ENCODE data around the gene DEPDC7. TPM values are rescaled to one million over a fixed set of nuclear protein-coding genes. Genes with fewer than 3 reads are reported as not detected.
A peak's percentile ranks its signal among the peaks of the same experiment; 100 is the strongest.

Gene DEPDC7
- total and polyA plus RNA-seq, 2 of the 8 experiments (the other 6 are each of a cell fraction or from before 2014, with no cell fraction given) = 3.1 to 7.6 TPM

GRCh38 chr11:33016654-33017053 lies 976 bp downstream of the DEPDC7 start:
- Histone ChIP-seq H2BK120ac (replicated peaks; ENCODE audit: low read depth, low read length) (no peak overlapping the region), H3K23me2 (ENCODE audit: low read depth, low read length) (peaks cover 5% of the 10 kb centered on the region), H3K14ac (ENCODE audit: insufficient read length) (no peak overlapping the region), H2AFZ (ENCODE audit: low read length) (no peak overlapping the region), H3K56ac (replicated peaks; ENCODE audit: insufficient read length, low read depth, low read length) (no peak overlapping the region), H3K79me2 (ENCODE audit: control insufficient read depth in 1 of 2, insufficient read depth in 2 of 2, low read length in 2 of 2) (no peaks in the 10 kb centered on the region), H3K4ac (replicated peaks; ENCODE audit: insufficient read length, low read depth, low read length) (no peak overlapping the region), H2AK5ac (ENCODE audit: low read depth, low read length) (no peak overlapping the region), H3K18ac (ENCODE audit: extremely low read depth, low read length) (no peak overlapping the region), H3K4me1 (replicated peaks in 1 of 4; ENCODE audit: control insufficient read depth in 3 of 4, insufficient read depth in 4 of 4, low read length in 3 of 4) (peaks cover 3 to 6% (median 3%) of the 10 kb centered on the region in 4 experiments; a peak in 6 of 7 replicates), H4K5ac (ENCODE audit: insufficient read length, low read depth, low read length) (no peak overlapping the region), H3K36me3 (ENCODE audit: control insufficient read depth in 2 of 4, insufficient read depth in 4 of 4, low read length in 3 of 4) (no peaks in the 10 kb centered on the region), H3K9me3 (ENCODE audit: insufficient read depth in 2 of 2, low read depth in 1 of 2, low read length in 1 of 2) (no peaks in the 10 kb centered on the region), H4K8ac (ENCODE audit: extremely low read depth, insufficient read depth, low read length) (no peak overlapping the region), H2BK5ac (ENCODE audit: low read depth, low read length) (no peak overlapping the region), H3K27me3 (replicated peaks in 1 of 4; ENCODE audit: control insufficient read depth in 3 of 4, extremely low read depth in 1 of 4, insufficient read depth in 3 of 4, low read length in 3 of 4) (peaks cover 0 to 12% (median 5%) of the 10 kb centered on the region in 4 experiments; a peak in 4 of 7 replicates), H3K4me3 (ENCODE audit: extremely low read depth in 1 of 4, insufficient read depth in 2 of 4, low read depth in 3 of 4, low read length in 4 of 4) (peak overlapping the region; percentile 49 to 70 (median 66); a peak in 6 of 8 replicates), H3K23ac (ENCODE audit: insufficient read length) (no peak overlapping the region), H4K91ac (replicated peaks; ENCODE audit: insufficient read length, low read length) (no peak overlapping the region), H3K4me2 (ENCODE audit: insufficient read depth in 1 of 2, low read depth in 2 of 2, low read length in 2 of 2) (peak overlapping the region; percentile 81 to 90), H4K20me1 (replicated peaks in 1 of 2; ENCODE audit: control insufficient read depth in 1 of 2, insufficient read depth in 2 of 2, low read length in 2 of 2) (no peaks in the 10 kb centered on the region), H3K9ac (replicated peaks in 1 of 4; ENCODE audit: extremely low read depth in 1 of 4, low read depth in 3 of 4, low read length in 3 of 4) (no peak overlapping the region; a peak in 1 of 7 replicates), H3K27ac (ENCODE audit: low read depth, low read length) (no peak overlapping the region), H2BK20ac (ENCODE audit: low read length) (no peak overlapping the region), H3K79me1 (ENCODE audit: low read depth, low read length) (no peaks in the 10 kb centered on the region), H2BK12ac (ENCODE audit: low read depth, low read length) (no peak overlapping the region), H2BK15ac (ENCODE audit: low read length) (no peak overlapping the region)
- CTCF ChIA-PET (ENCODE audit: partially characterized antibody) = interaction anchor here (0.6 to 2.4 kb wide), 6 partner anchors 9 to 57 kb away, joined by 3 to 13 read pairs (median 4); no protein-coding TSS in a partner anchor
- POLR2A ChIA-PET (ENCODE audit: partially characterized antibody) = interaction anchor here (0.6 to 2.9 kb wide), 9 partner anchors 9 to 704 kb away, joined by 3 to 21 read pairs (median 4); partner anchors contain the start of genes CSTF3 and TCP11L1
- FAIRE-seq (no peak), DNase-seq (ENCODE audit: low read depth in 1 of 2, low spot score in 2 of 2) (no peak)
- TF ChIP-seq RAD21 (IDR thresholded peaks at IDR 0.05 in 1 of 2, conservative IDR thresholded peaks at IDR 0.05 in 1 of 2; ENCODE audit: low read depth in 2 of 2, low read length in 2 of 2) (no peak), SP1 (IDR thresholded peaks at IDR 0.05; ENCODE audit: low read depth, low read length) (no peak), SAP30 (IDR thresholded peaks at IDR 0.05; ENCODE audit: insufficient read depth, insufficient replicate concordance, low read length) (no peak), EGR1 (IDR thresholded peaks at IDR 0.05; ENCODE audit: borderline replicate concordance, low read depth, low read length) (no peak), SUZ12 (IDR thresholded peaks at IDR 0.05; ENCODE audit: low read length) (no peak), ATF2 (IDR thresholded peaks at IDR 0.05; ENCODE audit: low read length) (no peak)
- 63% methylated on average over 4 of the region's 4 CpGs; no CpG with 5 or more reads in 1 of the 2 experiments for WGBS, 2 experiments (ENCODE audit: extremely low coverage in 1 of 2, insufficient coverage in 1 of 2, insufficient read length in 1 of 2, insufficient replicate concordance in 2 of 2, low coverage in 1 of 2, low lambda C conversion rate in 2 of 2, missing lambda C conversion rate in 1 of 2)

All from H1 (cell line).